HEK293 (cell line): Measurements from ENCODE around the gene TSPAN14.

Experiments used
- ZBTB17 ChIP-seq: fragments of 450-650 bp; formaldehyde crosslinking; IDR thresholded peaks from 2 replicates; pipeline ENCODE4 v1.5.1; 2016; ENCODE audit warnings: missing biosample characterization, missing genetic modification characterization
- ZNF549 ChIP-seq: fragments of 450-650 bp; IDR thresholded peaks from 2 replicates; pipeline ENCODE4 v1.5.1; 2018; ENCODE audit warnings: missing biosample characterization, missing genetic modification characterization, mild to moderate bottlenecking, inconsistent platforms, moderate library complexity
- ZNF558 ChIP-seq: fragments of 450-650 bp; formaldehyde crosslinking; IDR thresholded peaks from 2 replicates; pipeline ENCODE4 v1.5.1; 2016; ENCODE audit warnings: missing biosample characterization, missing genetic modification characterization
- ZNF670 ChIP-seq: fragments of 450-650 bp; formaldehyde crosslinking; IDR thresholded peaks from 2 replicates; pipeline ENCODE4 v1.5.1; 2016; ENCODE audit warnings: missing biosample characterization, missing genetic modification characterization, low read depth

GRCh38 chr10:80462981-80463741, 9.1 kb downstream of the TSPAN14 start:
- no peak for TF ChIP-seq ZNF549 (tag by site-specific recombination)
- TF ChIP-seq ZBTB17 (tag by site-specific recombination) = no peak
- no peak for TF ChIP-seq ZNF670 (tag by site-specific recombination)
- TF ChIP-seq ZNF558 (tag by site-specific recombination) = no peak
